PFSK-1 (cell line): Measurements from ENCODE around the gene NR6A1.

Source experiments
- FOXP2 ChIP-seq: optimal IDR thresholded peaks from 2 replicates; pipeline ENCODE3; 2011; ENCODE audit warnings: borderline replicate concordance, control low read depth, inconsistent platforms; ENCODE audit not compliant: insufficient read depth; ENCODE audit errors: extremely low read length, extremely low read depth
- POLR2AphosphoS5 ChIP-seq: IDR thresholded peaks from 2 replicates; pipeline ENCODE4 v1.6.1; 2012; ENCODE audit warnings: low read depth, mild to moderate bottlenecking, control low read depth, low read length, moderate library complexity
- REST ChIP-seq, 2 experiments: IDR thresholded peaks; 2 replicates each; pipeline versions ENCODE4 v1.6.1 to v1.8.0; 2011 to 2012; ENCODE audit warnings: low read depth in 2 of 2, low read length in 2 of 2, control low read depth in 1 of 2, inconsistent platforms in 1 of 2, mild to moderate bottlenecking in 1 of 2, moderate library complexity in 1 of 2; ENCODE audit not compliant: insufficient read depth in 1 of 2
- SIN3A ChIP-seq: IDR thresholded peaks from 2 replicates; pipeline ENCODE4 v1.6.1; 2012; ENCODE audit warnings: mild to moderate bottlenecking, low read length, moderate library complexity, borderline replicate concordance; ENCODE audit not compliant: insufficient read depth
- TAF1 ChIP-seq: IDR thresholded peaks from 2 replicates; pipeline ENCODE4 v1.6.1; 2012; ENCODE audit warnings: low read length, control low read depth, borderline replicate concordance; ENCODE audit not compliant: insufficient read depth

The NR6A1 gene

GRCh38 chr9:124474151-124474550 is 297.0 kb downstream of the NR6A1 start:
- TF ChIP-seq TAF1 = no peak
- no peak for TF ChIP-seq SIN3A
- TF ChIP-seq REST (IDR thresholded peaks at IDR 0.05; ENCODE audit: insufficient read depth in 1 of 2, low read depth in 2 of 2, low read length in 2 of 2) = no peak
- no peak for TF ChIP-seq POLR2AphosphoS5
- TF ChIP-seq FOXP2 = no peak

GRCh38 chr9:124473310-124473709 is 297.8 kb downstream of the NR6A1 start:
- TF ChIP-seq REST (IDR thresholded peaks at IDR 0.05; ENCODE audit: insufficient read depth in 1 of 2, low read depth in 2 of 2, low read length in 2 of 2) (no peak), SIN3A (no peak), POLR2AphosphoS5 (no peak), TAF1 (no peak), FOXP2 (no peak)

GRCh38 chr9:124472770-124473169 is 298.3 kb downstream of the NR6A1 start:
- TF ChIP-seq TAF1 (no peak), POLR2AphosphoS5 (no peak), FOXP2 (no peak), SIN3A (no peak), REST (IDR thresholded peaks at IDR 0.05; ENCODE audit: insufficient read depth in 1 of 2, low read depth in 2 of 2, low read length in 2 of 2) (no peak)

GRCh38 chr9:124471761-124472160 is 299.4 kb downstream of the NR6A1 start:
- no peak for TF ChIP-seq FOXP2
- TF ChIP-seq TAF1 = no peak
- TF ChIP-seq REST (IDR thresholded peaks at IDR 0.05; ENCODE audit: insufficient read depth in 1 of 2, low read depth in 2 of 2, low read length in 2 of 2) = no peak

GRCh38 chr9:124470726-124471125 is 300.4 kb downstream of the NR6A1 start:
- no peak for TF ChIP-seq TAF1
- TF ChIP-seq SIN3A = no peak
- TF ChIP-seq FOXP2 = no peak
- TF ChIP-seq POLR2AphosphoS5 = no peak
- TF ChIP-seq REST (IDR thresholded peaks at IDR 0.05; ENCODE audit: insufficient read depth in 1 of 2, low read depth in 2 of 2, low read length in 2 of 2) = no peak
